ENCODE data around the gene OSBPL7. TPM values are rescaled to one million over a fixed set of nuclear protein-coding genes. Genes with fewer than 3 reads are reported as not detected.

Gene OSBPL7
- polyA plus RNA-seq, 2 of the 4 experiments (the other 2 are of a cell fraction), result 7.0 to 15.4 TPM

GRCh38 chr17:47864791-47865216 is 43.2 kb upstream of the OSBPL7 start (continued):
- no peak for TF ChIP-seq BHLHE40 (IDR thresholded peaks at IDR 0.05; ENCODE audit: low read depth, low read length)
- no peak for TF ChIP-seq HEYL (CRISPR knock-in tag; IDR thresholded peaks at IDR 0.05)
- no peak for TF ChIP-seq HDAC2 (IDR thresholded peaks at IDR 0.05)
- TF ChIP-seq NPAS2 (CRISPR knock-in tag; IDR thresholded peaks at IDR 0.05; ENCODE audit: borderline replicate concordance), result no peak
- no peak for TF ChIP-seq CHD4 (IDR thresholded peaks at IDR 0.05; ENCODE audit: borderline replicate concordance)
- no peak for TF ChIP-seq RARB (CRISPR knock-in tag; IDR thresholded peaks at IDR 0.05)
- no peak for TF ChIP-seq EHF (CRISPR knock-in tag; IDR thresholded peaks at IDR 0.05)
- TF ChIP-seq CBX8 (IDR thresholded peaks at IDR 0.05), result no peak

- Histone ChIP-seq H3K4me2 (peak overlapping the region; percentile 46), H3K9me3 (peaks cover 10% of the 10 kb centered on the region; the same call in 1 of the 3 replicates), H3K4me1 (peaks cover 15% of the 10 kb centered on the region), H3K27ac (peak overlapping the region; percentile 80 to 89), H3K4me3 (no peak overlapping the region)
- WGBS (ENCODE audit: missing lambda C conversion rate), result 66% methylated on average over 7 of the region's 7 CpGs
- DNase-seq (ENCODE audit: low read depth in 1 of 2, low spot score in 1 of 2) (peak; percentile 87 to 91), ATAC-seq (peak; percentile 79 to 88), FAIRE-seq (peak; percentile 76)
- ChIA-PET POLR2A (interaction anchor here (1.1 kb wide), 1 partner anchor 31 kb away, joined by 7 read pairs; the partner anchor contains the start of genes LRRC46 and MRPL10), CTCF (interaction anchor here (1.1 to 36.3 kb wide), 6 partner anchors 10 to 155 kb away, joined by 3 to 1860 read pairs (median 8); partner anchors contain the start of genes CDK5RAP3, SCRN2, SP2 and SP6)
- TF ChIP-seq, protein P1, sequence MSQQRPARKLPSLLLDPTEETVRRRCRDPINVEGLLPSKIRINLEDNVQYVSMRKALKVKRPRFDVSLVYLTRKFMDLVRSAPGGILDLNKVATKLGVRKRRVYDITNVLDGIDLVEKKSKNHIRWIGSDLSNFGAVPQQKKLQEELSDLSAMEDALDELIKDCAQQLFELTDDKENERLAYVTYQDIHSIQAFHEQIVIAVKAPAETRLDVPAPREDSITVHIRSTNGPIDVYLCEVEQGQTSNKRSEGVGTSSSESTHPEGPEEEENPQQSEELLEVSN (IDR thresholded peaks at IDR 0.05; ENCODE audit: borderline replicate concordance, low read depth), result 0 out of 2 replicates have a peak, but pooled peaks have one; percentile 26
- no peak for TF ChIP-seq SREBF2 (IDR thresholded peaks at IDR 0.05)
- no peak for TF ChIP-seq RFX5 (IDR thresholded peaks at IDR 0.05)
- no peak for TF ChIP-seq RARB (CRISPR knock-in tag; IDR thresholded peaks at IDR 0.05)
- TF ChIP-seq BHLHE40 (IDR thresholded peaks at IDR 0.05; ENCODE audit: low read depth, low read length), result no peak
- no peak for TF ChIP-seq EHMT2 (IDR thresholded peaks at IDR 0.05; ENCODE audit: low read depth)
- no peak for TF ChIP-seq NR3C1 (IDR thresholded peaks at IDR 0.05)
- TF ChIP-seq EHF (CRISPR knock-in tag; IDR thresholded peaks at IDR 0.05), result no peak
- TF ChIP-seq CBX8 (IDR thresholded peaks at IDR 0.05), result no peak
- 0 out of 2 replicates have a peak, but pooled peaks have one; percentile 27 for TF ChIP-seq FOSB (CRISPR knock-in tag; IDR thresholded peaks at IDR 0.05)
- no peak for TF ChIP-seq POLR2AphosphoS2 (conservative IDR thresholded peaks at IDR 0.05; ENCODE audit: low read length)
- no peak for TF ChIP-seq ZNF302 (CRISPR knock-in tag; IDR thresholded peaks at IDR 0.05)
- TF ChIP-seq MAZ (IDR thresholded peaks at IDR 0.05; ENCODE audit: borderline replicate concordance, low read depth, low read length), result no peak
- TF ChIP-seq FOSL2 (IDR thresholded peaks at IDR 0.05), result peak; percentile 73
- peak; percentile 97 for TF ChIP-seq FOSL2 (CRISPR knock-in tag; IDR thresholded peaks at IDR 0.05)
- peak; percentile 92 for TF ChIP-seq NFE2L2 (conservative IDR thresholded peaks at IDR 0.05; ENCODE audit: low read length)
- peak; percentile 72; the same call in 1 of the 2 replicates for TF ChIP-seq ATOH8 (CRISPR knock-in tag; IDR thresholded peaks at IDR 0.05; ENCODE audit: low read depth)
- no peak; the same call in 1 of the 2 replicates for TF ChIP-seq HOXB5 (CRISPR knock-in tag; IDR thresholded peaks at IDR 0.05)
- TF ChIP-seq CHD4 (IDR thresholded peaks at IDR 0.05; ENCODE audit: borderline replicate concordance), result no peak
- TF ChIP-seq ZSCAN20 (CRISPR knock-in tag; IDR thresholded peaks at IDR 0.05), result no peak
- TF ChIP-seq HES2 (IDR thresholded peaks at IDR 0.05), result no peak
- TF ChIP-seq RAD21 (conservative IDR thresholded peaks at IDR 0.05 in 1 of 2, IDR thresholded peaks at IDR 0.05 in 1 of 2), result no peak
- TF ChIP-seq, protein P2, sequence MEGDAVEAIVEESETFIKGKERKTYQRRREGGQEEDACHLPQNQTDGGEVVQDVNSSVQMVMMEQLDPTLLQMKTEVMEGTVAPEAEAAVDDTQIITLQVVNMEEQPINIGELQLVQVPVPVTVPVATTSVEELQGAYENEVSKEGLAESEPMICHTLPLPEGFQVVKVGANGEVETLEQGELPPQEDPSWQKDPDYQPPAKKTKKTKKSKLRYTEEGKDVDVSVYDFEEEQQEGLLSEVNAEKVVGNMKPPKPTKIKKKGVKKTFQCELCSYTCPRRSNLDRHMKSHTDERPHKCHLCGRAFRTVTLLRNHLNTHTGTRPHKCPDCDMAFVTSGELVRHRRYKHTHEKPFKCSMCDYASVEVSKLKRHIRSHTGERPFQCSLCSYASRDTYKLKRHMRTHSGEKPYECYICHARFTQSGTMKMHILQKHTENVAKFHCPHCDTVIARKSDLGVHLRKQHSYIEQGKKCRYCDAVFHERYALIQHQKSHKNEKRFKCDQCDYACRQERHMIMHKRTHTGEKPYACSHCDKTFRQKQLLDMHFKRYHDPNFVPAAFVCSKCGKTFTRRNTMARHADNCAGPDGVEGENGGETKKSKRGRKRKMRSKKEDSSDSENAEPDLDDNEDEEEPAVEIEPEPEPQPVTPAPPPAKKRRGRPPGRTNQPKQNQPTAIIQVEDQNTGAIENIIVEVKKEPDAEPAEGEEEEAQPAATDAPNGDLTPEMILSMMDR (IDR thresholded peaks at IDR 0.05), result no peak
- peak; percentile 69; the same call in 1 of the 2 replicates for TF ChIP-seq JUNB (IDR thresholded peaks at IDR 0.05)
- TF ChIP-seq ZC3H11A (IDR thresholded peaks at IDR 0.05), result no peak
- TF ChIP-seq RCOR1 (IDR thresholded peaks at IDR 0.05; ENCODE audit: low read depth, low read length), result no peak
- TF ChIP-seq ESRRA (IDR thresholded peaks at IDR 0.05; ENCODE audit: borderline replicate concordance, low read length), result no peak
- no peak for TF ChIP-seq KDM5A (IDR thresholded peaks at IDR 0.05)
- no peak for TF ChIP-seq FOXS1 (CRISPR knock-in tag; IDR thresholded peaks at IDR 0.05)
- 0 out of 2 replicates have a peak, but pooled peaks have one; percentile 33 for TF ChIP-seq TP53 (CRISPR knock-in tag; IDR thresholded peaks at IDR 0.05)
- no peak for TF ChIP-seq SMC3 (IDR thresholded peaks at IDR 0.05)
- TF ChIP-seq JUN (IDR thresholded peaks at IDR 0.05), result peak; percentile 43 to 52; a peak in 2 of 5 replicates
- TF ChIP-seq GATA3 (IDR thresholded peaks at IDR 0.05; ENCODE audit: borderline replicate concordance), result peak; percentile 65; the same call in 1 of the 2 replicates
Measured at GRCh38 chr17:47862621-47863440, 41.2 kb upstream of the OSBPL7 start.
